ENCODE results near the gene MUC13.

MUC13 gene

GRCh38 chr3:124904835-124905492 lies 29.6 kb downstream of the MUC13 start:
- Histone ChIP-seq H3K4me1 (ENCODE audit: insufficient read depth, low read length) (peaks cover 9% of the 10 kb centered on the region), H3K9me3 (ENCODE audit: insufficient read depth, low read length, severe bottlenecking) (no peaks in the 10 kb centered on the region), H4K20me1 (ENCODE audit: insufficient read depth, low read length) (no peaks in the 10 kb centered on the region), H3K4me3 (ENCODE audit: low read depth in 1 of 2, low read length in 2 of 2) (no peak overlapping the region), H3K4me2 (ENCODE audit: insufficient read depth, low read length) (no peak overlapping the region), H2AFZ (ENCODE audit: low read depth, low read length) (no peak overlapping the region), H3K9ac (ENCODE audit: low read depth, low read length) (no peak overlapping the region), H3K27ac (ENCODE audit: low read length) (no peak overlapping the region), H3K36me3 (ENCODE audit: insufficient read depth, low read length) (no peaks in the 10 kb centered on the region), H3K27me3 (ENCODE audit: insufficient read depth, low read length, poor library complexity) (no peaks in the 10 kb centered on the region), H3K79me2 (ENCODE audit: insufficient read depth, low read length) (no peaks in the 10 kb centered on the region)
- TF ChIP-seq EZH2 (IDR thresholded peaks at IDR 0.05; ENCODE audit: borderline replicate concordance, low read depth, low read length, severe bottlenecking) (no peak), CTCF (IDR thresholded peaks at IDR 0.05; ENCODE audit: borderline replicate concordance, extremely low read depth, low read length, poor library complexity, severe bottlenecking) (no peak)
- DNase-seq (no peak), ATAC-seq (ENCODE audit: insufficient read depth, low read depth) (no peak)

- Histone ChIP-seq H3K9ac (ENCODE audit: low read depth, low read length) (no peak overlapping the region), H3K27ac (ENCODE audit: low read length) (no peak overlapping the region), H3K36me3 (ENCODE audit: insufficient read depth, low read length) (no peaks in the 10 kb centered on the region), H3K4me1 (ENCODE audit: insufficient read depth, low read length) (peaks cover 9% of the 10 kb centered on the region), H2AFZ (ENCODE audit: low read depth, low read length) (no peak overlapping the region), H4K20me1 (ENCODE audit: insufficient read depth, low read length) (no peaks in the 10 kb centered on the region), H3K9me3 (ENCODE audit: insufficient read depth, low read length, severe bottlenecking) (no peaks in the 10 kb centered on the region), H3K4me3 (ENCODE audit: low read depth in 1 of 2, low read length in 2 of 2) (no peak overlapping the region), H3K27me3 (ENCODE audit: insufficient read depth, low read length, poor library complexity) (no peaks in the 10 kb centered on the region), H3K79me2 (ENCODE audit: insufficient read depth, low read length) (no peaks in the 10 kb centered on the region), H3K4me2 (ENCODE audit: insufficient read depth, low read length) (no peak overlapping the region)
- TF ChIP-seq EZH2 (IDR thresholded peaks at IDR 0.05; ENCODE audit: borderline replicate concordance, low read depth, low read length, severe bottlenecking) (no peak), CTCF (IDR thresholded peaks at IDR 0.05; ENCODE audit: borderline replicate concordance, extremely low read depth, low read length, poor library complexity, severe bottlenecking) (no peak)
- ATAC-seq (ENCODE audit: insufficient read depth, low read depth) (no peak), DNase-seq (no peak)
These were observed 30.4 kb downstream of the MUC13 start for GRCh38 chr3:124903896-124904834.

- H3K27me3 ChIP-seq (ENCODE audit: insufficient read depth, low read length, poor library complexity), result no peaks in the 10 kb centered on the region
- no peaks in the 10 kb centered on the region for H3K36me3 ChIP-seq (ENCODE audit: insufficient read depth, low read length)
- H3K9me3 ChIP-seq (ENCODE audit: insufficient read depth, low read length, severe bottlenecking), result no peaks in the 10 kb centered on the region
- no peaks in the 10 kb centered on the region for H3K79me2 ChIP-seq (ENCODE audit: insufficient read depth, low read length)
- DNase-seq, result no peak
- H4K20me1 ChIP-seq (ENCODE audit: insufficient read depth, low read length), result no peaks in the 10 kb centered on the region
- peaks cover 9% of the 10 kb centered on the region for H3K4me1 ChIP-seq (ENCODE audit: insufficient read depth, low read length)
- no peak overlapping the region for H2AFZ ChIP-seq (ENCODE audit: low read depth, low read length)
- ATAC-seq (ENCODE audit: insufficient read depth, low read depth), result no peak
- no peak overlapping the region for H3K9ac ChIP-seq (ENCODE audit: low read depth, low read length)
- H3K27ac ChIP-seq (ENCODE audit: low read length), result no peak overlapping the region
- no peak overlapping the region for H3K4me2 ChIP-seq (ENCODE audit: insufficient read depth, low read length)
- no peak overlapping the region for H3K4me3 ChIP-seq (ENCODE audit: low read depth in 1 of 2, low read length in 2 of 2)
- TF ChIP-seq CTCF (IDR thresholded peaks at IDR 0.05; ENCODE audit: borderline replicate concordance, extremely low read depth, low read length, poor library complexity, severe bottlenecking) (no peak), EZH2 (IDR thresholded peaks at IDR 0.05; ENCODE audit: borderline replicate concordance, low read depth, low read length, severe bottlenecking) (no peak)
These were observed 37.6 kb downstream of the MUC13 start for GRCh38 chr3:124896824-124897526.
